DND-41 (cell line): ENCODE measurements around the gene MCU.

Experiments used
- EZH2 ChIP-seq: IDR thresholded peaks from 3 replicates; pipeline ENCODE4 v1.6.1; 2012; ENCODE audit warnings: borderline replicate concordance, low read depth, mild to moderate bottlenecking, moderate library complexity, low read length, inconsistent platforms; ENCODE audit not compliant: severe bottlenecking
- TF ChIP-seq, protein P1 (sequence below): IDR thresholded peaks from 2 replicates; pipeline ENCODE4 v1.5.1; 2012; ENCODE audit warnings: borderline replicate concordance, low read length, moderate library complexity, mild to moderate bottlenecking; ENCODE audit not compliant: poor library complexity, severe bottlenecking; ENCODE audit errors: extremely low read depth

DNA sequence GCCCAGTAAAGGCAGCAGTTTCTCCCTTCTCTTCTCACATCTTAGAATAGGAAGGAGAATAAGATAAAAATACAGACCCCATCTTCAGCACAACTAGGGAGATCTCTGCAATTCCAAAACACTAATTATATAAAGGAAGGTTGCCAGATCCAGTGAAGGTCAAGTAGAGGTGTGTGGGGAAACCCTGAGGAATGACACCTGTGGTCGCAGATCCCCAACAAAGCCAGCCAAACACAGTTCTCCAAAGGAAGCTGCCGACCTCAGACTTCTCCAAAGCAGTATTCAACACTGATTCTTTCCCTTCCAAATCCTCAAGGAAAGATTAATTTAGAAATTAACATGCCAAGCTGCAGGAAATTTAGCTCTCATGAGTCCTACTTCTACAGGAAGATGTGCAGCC is 138.7 kb downstream of the MCU start:
- TF ChIP-seq, protein P1, sequence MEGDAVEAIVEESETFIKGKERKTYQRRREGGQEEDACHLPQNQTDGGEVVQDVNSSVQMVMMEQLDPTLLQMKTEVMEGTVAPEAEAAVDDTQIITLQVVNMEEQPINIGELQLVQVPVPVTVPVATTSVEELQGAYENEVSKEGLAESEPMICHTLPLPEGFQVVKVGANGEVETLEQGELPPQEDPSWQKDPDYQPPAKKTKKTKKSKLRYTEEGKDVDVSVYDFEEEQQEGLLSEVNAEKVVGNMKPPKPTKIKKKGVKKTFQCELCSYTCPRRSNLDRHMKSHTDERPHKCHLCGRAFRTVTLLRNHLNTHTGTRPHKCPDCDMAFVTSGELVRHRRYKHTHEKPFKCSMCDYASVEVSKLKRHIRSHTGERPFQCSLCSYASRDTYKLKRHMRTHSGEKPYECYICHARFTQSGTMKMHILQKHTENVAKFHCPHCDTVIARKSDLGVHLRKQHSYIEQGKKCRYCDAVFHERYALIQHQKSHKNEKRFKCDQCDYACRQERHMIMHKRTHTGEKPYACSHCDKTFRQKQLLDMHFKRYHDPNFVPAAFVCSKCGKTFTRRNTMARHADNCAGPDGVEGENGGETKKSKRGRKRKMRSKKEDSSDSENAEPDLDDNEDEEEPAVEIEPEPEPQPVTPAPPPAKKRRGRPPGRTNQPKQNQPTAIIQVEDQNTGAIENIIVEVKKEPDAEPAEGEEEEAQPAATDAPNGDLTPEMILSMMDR, result no peak
- TF ChIP-seq EZH2, result no peak
